Psoas muscle (tissue), 8 donors: Measurements from ENCODE around the gene TOX4. TPM values are rescaled to one million over a fixed set of nuclear protein-coding genes. Genes with fewer than 3 reads are reported as not detected.

Source experiments
- ATAC-seq, 4 donors: fragments of 200-7000 bp; cut with Tn5 transposase; one replicate each; pipeline ENCODE4 v1.9.1; 2020; ENCODE audit warnings: moderate library complexity in 3 of 4, mild to moderate bottlenecking in 2 of 4
- DNase-seq, 2 donors: peaks; one replicate each; pipeline ENCODE4 v3.0.0-alpha.2; 2020
- H3K27ac ChIP-seq: fragments of 200-600 bp; one replicate; pipeline ENCODE4 v1.8.0; 2022
- H3K27me3 ChIP-seq, 3 donors: fragments of 200-600 bp in 1 of 3; one replicate each; pipeline versions ENCODE4 v1.6.1 to v1.8.0; 2013 to 2022; ENCODE audit warnings: low read length in 2 of 3, mild to moderate bottlenecking in 2 of 3, moderate library complexity in 1 of 3; ENCODE audit not compliant: insufficient read depth in 3 of 3
- H3K36me3 ChIP-seq, 2 donors: fragments of 200-600 bp in 1 of 2; one replicate each; pipeline versions ENCODE4 v1.6.1 to v1.8.0; 2013 to 2022; ENCODE audit warnings: low read depth in 1 of 2, mild to moderate bottlenecking in 1 of 2, moderate library complexity in 1 of 2; ENCODE audit not compliant: insufficient read depth in 1 of 2
- H3K4me1 ChIP-seq: fragments of 200-600 bp; one replicate; pipeline ENCODE4 v1.8.0; 2022
- H3K4me3 ChIP-seq: fragments of 200-600 bp; one replicate; pipeline ENCODE4 v1.8.0; 2022; ENCODE audit warnings: mild to moderate bottlenecking
- H3K9me3 ChIP-seq: fragments of 200-600 bp; one replicate; pipeline ENCODE4 v1.8.0; 2022
- CTCF ChIP-seq: fragments of 200-600 bp; IDR thresholded peaks from one replicate; pipeline ENCODE4 v1.8.0; 2022; ENCODE audit warnings: antibody characterized with exemption
- WGBS, 3 donors: extraction: QIAGEN DNeasy Blood & Tissue Kit; methylation state at CpG; one replicate each; pipeline versions ENCODE4 v1.1.6 to v1.1.7; 2013; 5-methylcytosine and 5-hydroxymethylcytosine counted together
- intact Hi-C, 2 donors: fragments of 100-400 bp; cut with DNase I; formaldehyde crosslinking; loops; one replicate each; pipeline versions ENCODE4 v1.11.0 to v1.14.2; 2022
- polyA plus RNA-seq, 3 donors: library from polyadenylated mRNA; stranded (reverse); fragments of 200-250 nt; gene quantifications; one replicate each; pipeline ENCODE4 v1.2.3, GENCODE V29; 2013
- total RNA-seq, 4 donors: library from RNA; stranded (reverse); fragmentation: NEBNext Ultra II Directional in 2 of 4; extraction: Animal tissue kit (Norgen Biotek cat#: 25700) in 2 of 4; gene quantifications; one replicate each; pipeline versions ENCODE4 v1.2.1 to v1.2.4, GENCODE V29; 2021 to 2023
- donor health status: healthy with polysubstance abuse.
- donor health status: DM: no; HTN: no; CAD: no; lungs with moderate emphysema.
- donor health status: Bipolar disorder and iron deficiency.
- donor health status: healthy.
- donor health status: DM: yes; HTN: yes; CAD: no.
- donor health status: DM: no; HTN: no; CAD: no.
- donor health status: DM: no; HTN: no; CAD: no.
- donor health status: DM: yes; HTN: yes; CAD: no.

The TOX4 gene
- total and polyA plus RNA-seq, 7 donors, result 37.0 to 146 (median 98.8) TPM

DNA sequence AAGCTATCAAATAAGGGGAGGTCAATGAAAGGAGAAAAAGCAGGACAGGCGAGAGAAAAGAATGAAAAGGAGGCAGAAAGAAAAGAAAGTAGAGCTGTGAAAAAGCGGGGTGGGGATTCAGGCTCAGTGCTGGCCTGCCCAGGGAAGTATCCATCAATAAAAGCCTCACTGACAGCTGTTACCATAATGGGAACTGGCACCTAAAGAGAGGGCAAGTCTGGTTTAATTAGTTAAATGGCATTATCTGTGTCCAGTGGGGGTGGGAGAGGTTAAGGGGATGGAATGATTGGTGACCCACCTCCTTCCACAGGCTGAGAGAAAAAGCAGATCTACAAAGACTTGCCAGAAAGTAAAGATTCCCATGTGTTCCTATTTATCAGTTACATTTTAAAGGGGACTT lies 41.7 kb downstream of the TOX4 start:
- Histone ChIP-seq H3K9me3 (no peaks in the 10 kb centered on the region), H3K27me3 (peaks cover 0 to 4% (median 0%) of the 10 kb centered on the region in 3 donors), H3K4me3 (no peak overlapping the region), H3K36me3 (no peaks in the 10 kb centered on the region), H3K27ac (no peak overlapping the region), H3K4me1 (no peaks in the 10 kb centered on the region)
- TF ChIP-seq CTCF, result no peak
- intact Hi-C loops, result loop anchor here in 1 of 2 donors (5.0 kb wide), 1 partner anchor 34 kb away; no protein-coding TSS in a partner anchor
- DNase-seq (no peak), ATAC-seq (no peak)
- 73 to 88% (median 79%) methylated on average over 2 of the region's 2 CpGs for WGBS, 3 donors

DNA sequence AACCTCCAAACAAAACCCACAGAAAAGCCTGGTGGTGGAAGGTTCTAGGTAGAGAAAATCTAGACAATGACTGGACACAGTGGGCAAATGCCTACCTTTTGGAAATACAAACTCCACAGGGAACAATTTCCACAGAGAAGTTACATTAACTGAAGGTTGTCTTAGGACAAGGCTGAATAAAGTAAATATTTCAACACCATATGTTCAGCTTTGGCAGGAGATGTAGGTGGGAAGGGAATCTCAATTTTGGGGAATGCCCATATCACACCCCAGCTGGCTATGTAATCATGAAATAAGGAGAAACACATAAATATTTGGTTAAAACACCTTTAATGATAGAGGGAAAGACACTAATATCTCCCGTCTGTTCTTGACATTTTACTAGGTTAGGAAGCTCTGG lies 43.8 kb downstream of the TOX4 start:
- no peak overlapping the region for H3K27ac ChIP-seq
- 81 to 87% (median 81%) methylated on average over 1 of the region's 1 CpG for WGBS, 3 donors
- no peaks in the 10 kb centered on the region for H3K36me3 ChIP-seq
- intact Hi-C loops, result no loop called here
- H3K27me3 ChIP-seq, result peaks cover 0 to 4% (median 0%) of the 10 kb centered on the region in 3 donors
- no peak for DNase-seq
- no peak for ATAC-seq
- H3K9me3 ChIP-seq, result no peaks in the 10 kb centered on the region
- no peaks in the 10 kb centered on the region for H3K4me1 ChIP-seq
- TF ChIP-seq CTCF, result no peak
- no peak overlapping the region for H3K4me3 ChIP-seq

DNA sequence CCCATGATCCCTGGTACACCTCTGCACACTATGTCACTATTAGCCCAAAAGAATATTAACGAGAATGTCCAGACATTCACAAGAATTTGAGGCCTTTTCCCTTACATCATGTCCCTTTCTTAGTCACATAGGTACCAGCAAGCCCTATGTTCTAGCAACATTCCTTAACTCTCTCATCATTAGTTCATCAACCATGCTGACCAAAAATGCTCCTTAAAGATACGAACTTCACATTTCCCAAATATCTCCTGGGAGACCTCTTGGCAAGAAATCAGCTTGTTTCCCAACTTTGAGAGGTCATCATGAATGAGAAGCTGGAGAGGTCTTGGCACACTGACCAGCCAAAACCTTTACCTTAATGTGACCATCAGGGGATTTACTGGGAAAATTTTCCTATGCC lies 44.5 kb downstream of the TOX4 start:
- no peak overlapping the region for H3K27ac ChIP-seq
- H3K4me1 ChIP-seq, result no peaks in the 10 kb centered on the region
- no peaks in the 10 kb centered on the region for H3K36me3 ChIP-seq
- no peak for TF ChIP-seq CTCF
- H3K9me3 ChIP-seq, result no peaks in the 10 kb centered on the region
- H3K4me3 ChIP-seq, result no peak overlapping the region
- WGBS, 3 donors, result 64 to 86% (median 68%) methylated on average over 2 of the region's 2 CpGs
- intact Hi-C loops, result no loop called here
- ATAC-seq (no peak), DNase-seq (no peak)
- H3K27me3 ChIP-seq, result peaks cover 0 to 4% (median 0%) of the 10 kb centered on the region in 3 donors

DNA sequence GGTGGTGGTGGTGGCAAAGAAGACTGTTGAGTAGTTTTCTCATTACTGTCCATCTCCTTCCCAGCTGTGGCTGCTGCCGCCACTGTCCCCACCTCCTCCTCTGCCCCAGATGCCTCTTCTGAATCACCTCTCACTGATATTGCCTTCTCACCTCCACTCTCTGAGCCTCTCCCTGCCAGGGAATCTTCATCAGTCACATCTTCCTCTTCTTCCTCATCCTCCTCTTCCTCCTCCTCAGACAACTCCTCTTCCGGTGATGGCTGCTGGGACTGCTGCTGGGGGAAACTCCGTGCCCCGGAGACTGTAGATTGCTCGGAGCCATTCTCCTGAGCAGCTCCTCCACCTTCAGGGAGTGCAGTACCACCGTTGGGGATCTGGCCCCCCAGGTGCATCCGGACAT lies 46.2 kb downstream of the TOX4 start:
- Histone ChIP-seq H3K4me3 (no peak overlapping the region), H3K27ac (no peak overlapping the region), H3K27me3 (peaks cover 0 to 4% (median 0%) of the 10 kb centered on the region in 3 donors), H3K9me3 (no peaks in the 10 kb centered on the region), H3K36me3 (no peaks in the 10 kb centered on the region), H3K4me1 (no peaks in the 10 kb centered on the region)
- no peak for TF ChIP-seq CTCF
- intact Hi-C loops, result no loop called here
- 77 to 89% (median 77%) methylated on average over 6 to 7 of the region's 7 CpGs for WGBS, 3 donors
- ATAC-seq (no peak), DNase-seq (no peak)
